HepG2 (cell line): ENCODE results near the gene C1QTNF12. TPM values are rescaled to one million over a fixed set of nuclear protein-coding genes. Genes with fewer than 3 reads are reported as not detected.

Source experiments
- AKAP8 ChIP-seq: sonication (generic); formaldehyde crosslinking; IDR thresholded peaks from 2 replicates; pipeline ENCODE4 v1.5.1; 2020; ENCODE audit warnings: mild to moderate bottlenecking, missing genetic modification reagents
- ARID2 ChIP-seq: sonication (generic); formaldehyde crosslinking; IDR thresholded peaks from 2 replicates; pipeline ENCODE4 v1.8.1; 2022; ENCODE audit warnings: mild to moderate bottlenecking, missing genetic modification reagents, borderline replicate concordance
- ARNT2 ChIP-seq: sonication (generic); formaldehyde crosslinking; IDR thresholded peaks from 2 replicates; pipeline ENCODE4 v1.8.0; 2022; ENCODE audit warnings: mild to moderate bottlenecking, low read depth, missing genetic modification reagents, moderate library complexity
- ARNTL ChIP-seq: sonication (generic); formaldehyde crosslinking; IDR thresholded peaks from 2 replicates; pipeline ENCODE4 v1.4.0; 2020; ENCODE audit warnings: mild to moderate bottlenecking, missing genetic modification reagents
- CBX5 ChIP-seq: sonication (generic); formaldehyde crosslinking; IDR thresholded peaks from 2 replicates; pipeline ENCODE4 v1.4.0; 2020; ENCODE audit warnings: missing genetic modification reagents, borderline replicate concordance
- HINFP ChIP-seq: sonication (generic); formaldehyde crosslinking; IDR thresholded peaks from 2 replicates; pipeline ENCODE4 v1.4.0; 2020; ENCODE audit warnings: low read depth, mild to moderate bottlenecking, missing genetic modification reagents
- IRX3 ChIP-seq: sonication (generic); formaldehyde crosslinking; IDR thresholded peaks from 2 replicates; pipeline ENCODE4 v1.8.1; 2023; ENCODE audit warnings: mild to moderate bottlenecking, low read depth, missing genetic modification reagents, borderline replicate concordance
- KLF11 ChIP-seq: IDR thresholded peaks from 2 replicates; pipeline ENCODE4 v1.6.1; 2016; ENCODE audit warnings: missing compliant biosample characterization
- SMAD9 ChIP-seq: sonication (generic); formaldehyde crosslinking; IDR thresholded peaks from 2 replicates; pipeline ENCODE4 v1.5.1; 2020; ENCODE audit warnings: mild to moderate bottlenecking, missing genetic modification reagents
- SMYD3 ChIP-seq: sonication (generic); formaldehyde crosslinking; IDR thresholded peaks from 2 replicates; pipeline ENCODE4 v1.8.1; 2023; ENCODE audit warnings: mild to moderate bottlenecking, missing genetic modification reagents
- TFDP1 ChIP-seq: IDR thresholded peaks from 2 replicates; pipeline ENCODE4 v1.6.1; 2016; ENCODE audit warnings: missing compliant biosample characterization, missing genetic modification reagents, borderline replicate concordance
- THAP8 ChIP-seq: sonication (generic); formaldehyde crosslinking; IDR thresholded peaks from 2 replicates; pipeline ENCODE4 v1.5.1; 2020; ENCODE audit warnings: missing genetic modification reagents, mild to moderate bottlenecking, borderline replicate concordance
- ZBTB42 ChIP-seq: sonication (generic); formaldehyde crosslinking; IDR thresholded peaks from 2 replicates; pipeline ENCODE4 v1.5.0; 2020; ENCODE audit warnings: mild to moderate bottlenecking, missing genetic modification reagents
- ZIK1 ChIP-seq: sonication (generic); formaldehyde crosslinking; IDR thresholded peaks from 2 replicates; pipeline ENCODE4 v1.5.0; 2020; ENCODE audit warnings: mild to moderate bottlenecking, low read depth, missing genetic modification reagents, borderline replicate concordance
- ZNF274 ChIP-seq: sonication (generic); formaldehyde crosslinking; IDR thresholded peaks from 2 replicates; pipeline ENCODE4 v1.5.1; 2020; ENCODE audit warnings: mild to moderate bottlenecking, missing genetic modification reagents
- ZNF362 ChIP-seq: sonication (generic); formaldehyde crosslinking; IDR thresholded peaks from 2 replicates; pipeline ENCODE4 v1.4.0; 2020; ENCODE audit warnings: missing genetic modification reagents, mild to moderate bottlenecking, borderline replicate concordance
- ZNF367 ChIP-seq: sonication (generic); formaldehyde crosslinking; IDR thresholded peaks from 2 replicates; pipeline ENCODE4 v1.4.0; 2020; ENCODE audit warnings: missing genetic modification reagents, borderline replicate concordance
- ZNF546 ChIP-seq: sonication (generic); formaldehyde crosslinking; conservative IDR thresholded peaks from 2 replicates; pipeline ENCODE4 v1.8.1; 2023; ENCODE audit warnings: mild to moderate bottlenecking, missing genetic modification reagents
- ZNF552 ChIP-seq: sonication (generic); formaldehyde crosslinking; IDR thresholded peaks from 2 replicates; pipeline ENCODE4 v1.9.0; 2022; ENCODE audit warnings: missing genetic modification reagents, mild to moderate bottlenecking, borderline replicate concordance
- ZNF790 ChIP-seq: sonication (generic); formaldehyde crosslinking; IDR thresholded peaks from 2 replicates; pipeline ENCODE4 v1.8.0; 2022; ENCODE audit warnings: missing genetic modification reagents, mild to moderate bottlenecking, borderline replicate concordance
- ZSCAN5A ChIP-seq: sonication (generic); formaldehyde crosslinking; IDR thresholded peaks from 2 replicates; pipeline ENCODE4 v1.8.0; 2022; ENCODE audit warnings: mild to moderate bottlenecking, missing genetic modification reagents, borderline replicate concordance
- polyA plus RNA-seq, 8 experiments: library from polyadenylated mRNA; depleted of rRNA in 3 of 8; stranded (reverse) in 7 of 8; unstranded in 1 of 8; fragments of >200 nt; fragmentation: Illumina TruSeq in 4 of 8; extraction: Trizol in 4 of 8; gene quantifications; 2 replicates each; pipeline versions ENCODE4 v1.2.1 to v1.2.3, GENCODE V29; 2011 to 2016; ENCODE audit warnings: low read depth in 4 of 8, missing spikeins in 1 of 8, mixed read lengths in 1 of 8; ENCODE audit not compliant: insufficient read depth in 1 of 8
- total RNA-seq, 5 experiments: library from RNA; depleted of rRNA; stranded (reverse); fragments of >200 nt; fragmentation: Illumina TruSeq; extraction: Trizol; gene quantifications; 2 replicates each; pipeline ENCODE4 v1.2.3, GENCODE V29; 2016; ENCODE audit warnings: low read depth in 1 of 5

C1QTNF12 gene
- total and polyA plus RNA-seq, 2 of the 13 experiments (the other 11 are each of a cell fraction or from before 2014, with no cell fraction given): 0.18 to 0.64 TPM

GRCh38 chr1:1273512-1274298, 27.2 kb upstream of the C1QTNF12 start, which contains the start of gene UBE2J2 (continued):
- TF ChIP-seq HINFP (peak; percentile 96), ZNF552 (CRISPR knock-in tag) (peak; percentile 64; the same call in 1 of the 2 replicates), ZIK1 (peak; percentile 75; the same call in 1 of the 2 replicates), AKAP8 (CRISPR knock-in tag) (0 out of 2 replicates have a peak, but pooled peaks have one; percentile 32), ZNF362 (CRISPR knock-in tag) (no peak), CBX5 (CRISPR knock-in tag) (no peak), ZBTB42 (CRISPR knock-in tag) (0 out of 2 replicates have a peak, but pooled peaks have one; percentile 44), TFDP1 (CRISPR knock-in tag) (peak; percentile 72; the same call in 1 of the 2 replicates), ZSCAN5A (peak; percentile 82; the same call in 1 of the 2 replicates), SMYD3 (CRISPR knock-in tag) (0 out of 2 replicates have a peak, but pooled peaks have one; percentile 43), ZNF274 (CRISPR knock-in tag) (0 out of 2 replicates have a peak, but pooled peaks have one; percentile 74), SMAD9 (no peak), ARNTL (CRISPR knock-in tag) (peak; percentile 72; the same call in 1 of the 2 replicates), ZNF546 (CRISPR knock-in tag) (0 out of 2 replicates have a peak, but pooled peaks have one; percentile 56), IRX3 (CRISPR knock-in tag) (peak; percentile 64; the same call in 1 of the 2 replicates), ARID2 (CRISPR knock-in tag) (0 out of 2 replicates have a peak, but pooled peaks have one; percentile 82), THAP8 (CRISPR knock-in tag) (peak; percentile 81; the same call in 1 of the 2 replicates), ARNT2 (CRISPR knock-in tag) (peak; percentile 54), KLF11 (CRISPR knock-in tag) (no peak), ZNF367 (CRISPR knock-in tag) (no peak), ZNF790 (CRISPR knock-in tag) (peak; percentile 88)
